ENCODE results near the gene ROM1. TPM values are rescaled to one million over a fixed set of nuclear protein-coding genes. Genes with fewer than 3 reads are reported as not detected.

Gene ROM1
- total RNA-seq, 1 experiment from 2014 or later, result 0.94 TPM

- TF ChIP-seq PREB (CRISPR knock-in tag; IDR thresholded peaks at IDR 0.05; ENCODE audit: borderline replicate concordance) (no peak), TP53 (CRISPR knock-in tag; IDR thresholded peaks at IDR 0.05) (no peak), E2F5 (CRISPR knock-in tag; IDR thresholded peaks at IDR 0.05) (no peak), ZNF416 (CRISPR knock-in tag; IDR thresholded peaks at IDR 0.05) (no peak), NFYB (CRISPR knock-in tag; conservative IDR thresholded peaks at IDR 0.05; ENCODE audit: low read depth) (no peak), ZBTB43 (CRISPR knock-in tag; IDR thresholded peaks at IDR 0.05) (no peak)
These were observed 7.6 kb upstream of the ROM1 start (continued) for GRCh38 chr11:62605467-62605866.

- Mint-ChIP-seq H3K4me3 (no peak overlapping the region), H3K27ac (peak overlapping the region; percentile 72; the same call in 1 of the 2 replicates), H3K4me1 (peaks cover 48% of the 10 kb centered on the region), H3K9me3 (no peaks in the 10 kb centered on the region), H3K36me3 (peaks cover 8% of the 10 kb centered on the region), H3K27me3 (ENCODE audit: low read depth) (peaks cover 31% of the 10 kb centered on the region)
- ATAC-seq (no peak), DNase-seq (ENCODE audit: low spot score) (no peak)
- ChIA-PET CTCF (interaction anchor here (8.9 kb wide), 1 partner anchor 13 kb away, joined by 74 read pairs; the partner anchor contains the start of gene TUT1), POLR2A (interaction anchor here (0.7 to 2.2 kb wide), 3 partner anchors 14 to 155 kb away, joined by 3 to 9 read pairs (median 8); partner anchors contain the start of genes B3GAT3, POLR2G and TUT1)
- TF ChIP-seq NR2C2 (CRISPR knock-in tag; IDR thresholded peaks at IDR 0.05), result no peak
These were observed 7.2 kb upstream of the ROM1 start for GRCh38 chr11:62605902-62606301.

GRCh38 chr11:62607714-62608113 is 5.3 kb upstream of the ROM1 start:
- DNase-seq (ENCODE audit: low spot score) (no peak), ATAC-seq (no peak)
- CTCF ChIA-PET, result interaction anchor here (0.6 to 8.9 kb wide), 3 partner anchors 8 to 15 kb away, joined by 3 to 74 read pairs (median 6); partner anchors contain the start of genes B3GAT3 and TUT1
- Mint-ChIP-seq H3K4me3 (no peak overlapping the region), H3K9me3 (no peaks in the 10 kb centered on the region), H3K36me3 (peaks cover 8% of the 10 kb centered on the region), H3K27me3 (ENCODE audit: low read depth) (peaks cover 30% of the 10 kb centered on the region), H3K27ac (peak overlapping the region; percentile 92), H3K4me1 (peaks cover 57% of the 10 kb centered on the region)
- POLR2A ChIA-PET, result no interaction called here
- TF ChIP-seq TEAD4 (CRISPR knock-in tag; IDR thresholded peaks at IDR 0.05) (no peak), GTF2I (CRISPR knock-in tag; conservative IDR thresholded peaks at IDR 0.05) (no peak), ZNF121 (CRISPR knock-in tag; IDR thresholded peaks at IDR 0.05) (no peak), HMGA2 (CRISPR knock-in tag; IDR thresholded peaks at IDR 0.05) (no peak), E2F5 (CRISPR knock-in tag; IDR thresholded peaks at IDR 0.05) (no peak), ZMAT4 (CRISPR knock-in tag; IDR thresholded peaks at IDR 0.05) (no peak), NFYB (CRISPR knock-in tag; conservative IDR thresholded peaks at IDR 0.05; ENCODE audit: low read depth) (no peak), E2F4 (CRISPR knock-in tag; IDR thresholded peaks at IDR 0.05; ENCODE audit: borderline replicate concordance, low read depth) (no peak), AR (CRISPR knock-in tag; IDR thresholded peaks at IDR 0.05) (no peak), IRF1 (CRISPR knock-in tag; IDR thresholded peaks at IDR 0.05) (no peak), ERG (CRISPR knock-in tag; IDR thresholded peaks at IDR 0.05) (no peak), EMX1 (CRISPR knock-in tag; IDR thresholded peaks at IDR 0.05) (no peak), AFF4 (CRISPR knock-in tag; IDR thresholded peaks at IDR 0.05; ENCODE audit: borderline replicate concordance) (no peak)

All from WTC11 (cell line).